ENCODE measurements around the gene RCE1. TPM values are rescaled to one million over a fixed set of nuclear protein-coding genes. Genes with fewer than 3 reads are reported as not detected.

Gene RCE1
- total RNA-seq, 2 donors from 2014 or later: 26.8 to 37.9 TPM

DNA sequence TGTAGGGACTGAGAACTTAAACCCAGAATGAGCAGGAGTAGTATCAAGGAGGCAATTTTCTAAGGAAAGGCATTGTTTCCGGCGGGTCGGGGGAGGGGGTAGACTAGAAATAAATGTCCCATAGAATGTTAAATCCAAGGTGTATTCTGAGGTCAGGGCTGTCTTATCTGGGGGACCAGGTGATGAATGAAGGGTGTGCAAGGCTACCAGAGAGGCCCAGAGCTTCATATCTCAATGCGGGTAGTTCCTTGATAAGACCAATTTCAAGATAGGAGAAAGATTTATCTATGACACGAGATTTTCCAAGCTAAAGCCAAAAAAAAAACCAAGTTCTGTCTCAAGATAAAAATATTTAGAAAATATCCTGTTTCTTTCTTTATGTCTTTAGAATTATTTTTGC lies 8.3 kb upstream of the RCE1 start:
- Mint-ChIP-seq H3K36me3 (no peaks in the 10 kb centered on the region), H3K9me3 (no peaks in the 10 kb centered on the region), H3K4me1 (ENCODE audit: low read depth in 2 of 2) (peaks cover 8 to 9% of the 10 kb centered on the region in 2 donors), H3K4me3 (no peak overlapping the region), H3K27ac (no peak overlapping the region), H3K27me3 (no peaks in the 10 kb centered on the region)
- DNase-seq (ENCODE audit: low spot score) (no peak), ATAC-seq (no peak)

DNA sequence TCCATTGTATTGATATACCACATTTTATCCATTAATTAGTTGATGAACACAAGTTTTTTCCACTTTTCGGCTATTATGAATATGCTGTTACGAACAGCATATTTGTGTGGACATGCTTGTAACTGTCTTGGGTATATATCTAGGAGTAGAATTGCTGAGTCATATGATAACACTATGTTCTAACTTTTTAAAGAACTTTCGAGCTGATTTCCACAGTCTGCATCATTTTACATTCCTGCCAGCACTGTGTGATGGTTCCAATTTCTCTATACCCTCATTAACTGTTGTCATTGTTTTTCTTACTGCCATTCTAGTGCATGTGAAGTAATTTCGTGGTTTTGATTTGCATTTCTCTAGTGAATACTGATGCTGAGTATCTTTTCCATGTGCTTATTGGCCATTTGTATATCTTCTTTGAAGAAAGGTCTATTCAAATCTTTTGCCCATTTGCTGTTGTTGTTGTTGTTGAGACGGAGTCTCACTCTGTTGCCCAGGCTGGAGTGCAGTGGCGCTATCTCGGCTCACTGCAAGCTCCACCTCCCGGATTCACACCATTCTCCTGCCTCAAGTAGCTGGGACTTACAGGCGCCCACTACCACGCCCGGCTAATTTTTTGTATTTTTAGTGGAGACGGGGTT lies 7.4 kb upstream of the RCE1 start:
- Mint-ChIP-seq H3K36me3 (no peaks in the 10 kb centered on the region), H3K27ac (no peak overlapping the region), H3K4me1 (ENCODE audit: low read depth in 2 of 2) (peaks cover 18% of the 10 kb centered on the region in 2 donors), H3K4me3 (no peak overlapping the region), H3K9me3 (no peaks in the 10 kb centered on the region), H3K27me3 (no peaks in the 10 kb centered on the region)
- ATAC-seq (no peak), DNase-seq (ENCODE audit: low spot score) (no peak)

DNA sequence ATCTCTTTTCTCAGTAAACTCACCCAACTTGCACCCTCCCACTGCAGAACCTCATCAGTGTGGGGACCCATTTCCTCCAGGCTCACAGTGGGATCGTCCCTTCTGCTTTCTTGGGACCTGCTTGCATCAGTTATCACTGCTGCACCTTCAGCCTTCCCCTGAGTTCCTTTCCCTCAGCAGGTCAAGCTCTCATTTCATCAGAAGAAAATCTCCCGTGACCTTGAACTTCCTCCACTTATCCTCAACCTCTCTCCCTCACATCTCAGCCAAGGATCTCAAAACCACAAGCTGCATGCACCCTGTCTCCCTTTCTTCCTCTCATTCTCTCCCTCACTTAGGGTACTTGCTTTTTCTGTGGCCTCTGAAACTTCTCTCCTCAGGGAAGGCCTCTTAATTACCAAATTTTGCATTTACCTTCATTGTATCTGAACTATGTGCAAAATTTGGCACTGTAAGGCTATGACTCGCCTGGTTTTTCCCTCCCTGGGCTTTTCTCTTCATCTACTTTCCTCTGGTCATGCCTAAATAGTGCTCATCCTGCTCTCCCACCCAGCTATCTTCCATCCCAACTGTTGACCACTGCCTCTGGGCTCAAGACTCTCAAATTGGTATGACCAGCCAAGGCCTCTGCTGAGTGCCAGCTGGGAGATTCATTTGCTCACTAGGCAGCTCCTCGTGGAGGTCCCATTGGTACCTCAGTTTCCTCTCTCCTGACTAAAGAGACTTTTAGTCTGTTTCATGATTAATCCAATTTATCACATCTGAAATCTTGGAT lies 2.7 kb upstream of the RCE1 start:
- Mint-ChIP-seq H3K27me3 (no peaks in the 10 kb centered on the region), H3K27ac (peak overlapping the region; percentile 95 to 97), H3K9me3 (no peaks in the 10 kb centered on the region), H3K4me3 (peak overlapping the region; percentile 5), H3K36me3 (no peaks in the 10 kb centered on the region), H3K4me1 (ENCODE audit: low read depth in 2 of 2) (peaks cover 36% of the 10 kb centered on the region in 2 donors)
- DNase-seq (ENCODE audit: low spot score) (no peak), ATAC-seq (no peak)

DNA sequence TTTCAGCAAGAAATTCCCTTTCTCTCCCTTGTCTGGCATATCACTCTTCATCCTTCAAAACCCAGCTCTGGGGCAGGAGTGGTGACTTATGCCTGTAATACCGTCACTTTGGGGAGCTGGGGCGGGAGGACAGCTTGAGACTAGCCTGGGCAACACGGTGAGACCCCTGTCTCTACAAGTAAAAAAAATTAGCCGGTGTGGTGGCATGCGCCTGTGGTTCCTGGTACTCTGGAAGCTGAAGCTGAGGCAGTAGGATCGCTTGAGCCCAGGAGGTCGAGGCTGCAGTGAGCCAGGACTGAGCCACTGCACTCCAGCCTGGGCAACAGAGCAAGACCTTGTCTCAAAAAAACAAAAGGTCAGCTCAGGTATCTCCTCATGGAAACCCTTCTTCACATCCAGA lies 1.4 kb upstream of the RCE1 start:
- H3K4me1 Mint-ChIP-seq (ENCODE audit: low read depth in 2 of 2): peaks cover 36% of the 10 kb centered on the region in 2 donors
- no peak for ATAC-seq
- no peaks in the 10 kb centered on the region for H3K36me3 Mint-ChIP-seq
- no peaks in the 10 kb centered on the region for H3K9me3 Mint-ChIP-seq
- H3K27me3 Mint-ChIP-seq: no peaks in the 10 kb centered on the region
- peak overlapping the region; percentile 90 for H3K4me3 Mint-ChIP-seq
- no peak for DNase-seq (ENCODE audit: low spot score)
- H3K27ac Mint-ChIP-seq: peak overlapping the region; percentile 95 to 97

DNA sequence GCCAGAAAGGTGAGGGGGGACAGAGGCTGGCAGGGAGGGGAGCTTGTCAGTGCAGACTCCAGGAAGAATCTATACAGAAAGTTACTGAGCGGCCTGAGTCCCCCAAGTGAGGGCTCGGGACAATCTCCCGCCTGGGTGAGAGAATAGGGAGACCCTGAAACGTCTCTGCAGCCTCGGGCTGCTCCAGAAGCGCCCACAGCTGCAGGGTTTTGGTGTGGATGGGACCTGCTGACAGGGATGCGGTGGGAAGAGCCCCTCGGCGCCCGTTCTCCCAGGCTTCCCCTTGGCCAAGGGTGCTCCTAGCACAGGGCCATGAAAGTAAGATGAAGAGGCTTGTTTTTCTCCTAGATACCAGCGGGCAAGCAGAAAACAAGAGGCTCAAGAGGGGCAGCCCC lies 743 bp upstream of the RCE1 start:
- H3K4me1 Mint-ChIP-seq (ENCODE audit: low read depth in 2 of 2): peaks cover 36% of the 10 kb centered on the region in 2 donors
- peak overlapping the region; percentile 95 to 97 for H3K27ac Mint-ChIP-seq
- H3K4me3 Mint-ChIP-seq: peak overlapping the region; percentile 90
- no peaks in the 10 kb centered on the region for H3K9me3 Mint-ChIP-seq
- H3K27me3 Mint-ChIP-seq: no peaks in the 10 kb centered on the region
- DNase-seq (ENCODE audit: low spot score) (no peak), ATAC-seq (no peak)
- H3K36me3 Mint-ChIP-seq: no peaks in the 10 kb centered on the region

DNA sequence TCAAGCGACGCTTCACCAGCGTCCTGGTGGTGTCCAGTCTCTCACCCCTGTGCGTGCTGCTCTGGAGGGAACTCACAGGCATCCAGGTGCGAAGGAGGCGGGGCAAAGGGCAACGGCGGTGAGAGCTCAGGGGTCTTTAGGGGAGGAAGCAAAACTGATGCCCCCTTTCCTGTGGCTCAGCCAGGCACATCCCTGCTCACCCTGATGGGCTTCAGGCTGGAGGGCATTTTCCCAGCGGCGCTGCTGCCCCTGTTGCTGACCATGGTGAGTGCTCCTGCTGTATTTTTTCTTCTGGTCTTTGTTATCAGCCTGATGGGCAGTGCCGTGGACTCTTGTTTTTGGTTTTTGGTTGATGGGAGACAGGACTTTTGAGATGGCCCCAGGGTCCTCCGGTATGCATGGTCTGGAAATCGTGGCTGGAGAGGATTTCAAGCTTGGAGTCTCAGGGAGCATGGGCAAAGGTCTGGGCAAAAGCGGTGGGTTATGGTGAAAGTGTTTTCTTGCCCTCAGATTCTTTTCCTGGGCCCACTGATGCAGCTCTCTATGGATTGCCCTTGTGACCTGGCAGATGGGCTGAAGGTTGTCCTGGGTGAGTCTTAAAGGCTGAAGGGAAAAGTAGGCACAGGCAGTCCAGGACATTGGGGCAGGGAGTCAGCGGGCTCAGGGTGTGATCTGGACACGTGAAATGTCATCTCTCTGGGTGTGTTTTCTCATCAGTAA lies 695 bp downstream of the RCE1 start:
- ATAC-seq (no peak), DNase-seq (ENCODE audit: low spot score) (no peak)
- H3K4me1 Mint-ChIP-seq (ENCODE audit: low read depth in 2 of 2): peaks cover 35% of the 10 kb centered on the region in 2 donors
- H3K9me3 Mint-ChIP-seq: no peaks in the 10 kb centered on the region
- peak overlapping the region; percentile 95 to 97 for H3K27ac Mint-ChIP-seq
- H3K27me3 Mint-ChIP-seq: no peaks in the 10 kb centered on the region
- no peaks in the 10 kb centered on the region for H3K36me3 Mint-ChIP-seq
- peak overlapping the region; percentile 90 for H3K4me3 Mint-ChIP-seq

DNA sequence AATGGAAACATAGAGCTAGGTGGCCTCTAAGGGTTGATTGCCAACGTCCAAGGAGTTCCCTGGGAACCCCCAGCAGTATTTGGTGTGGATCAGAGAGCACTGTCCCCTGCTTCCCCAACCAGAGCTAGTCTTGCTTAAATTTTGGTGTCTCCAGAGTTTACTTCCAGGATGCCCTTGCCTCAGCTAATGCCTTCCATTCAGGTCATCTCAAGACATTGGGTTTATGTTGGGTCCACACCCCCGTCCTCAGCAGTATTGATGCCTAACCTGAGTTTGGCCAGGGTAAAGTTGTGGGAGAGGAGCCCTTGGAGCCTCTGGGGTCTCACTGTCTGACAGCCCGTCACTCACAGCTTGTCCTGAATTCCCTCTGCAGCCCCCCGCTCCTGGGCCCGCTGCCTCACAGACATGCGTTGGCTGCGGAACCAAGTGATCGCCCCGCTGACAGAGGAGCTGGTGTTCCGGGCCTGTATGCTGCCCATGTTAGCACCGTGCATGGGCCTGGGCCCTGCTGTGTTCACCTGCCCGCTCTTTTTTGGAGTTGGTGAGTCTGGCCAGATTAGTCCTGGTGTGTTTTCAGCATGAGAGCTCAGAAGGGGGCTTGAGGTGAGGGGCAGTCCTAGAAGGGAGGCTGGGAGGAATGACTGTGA lies 1.4 kb downstream of the RCE1 start:
- no peak for DNase-seq (ENCODE audit: low spot score)
- peaks cover 32% of the 10 kb centered on the region in 2 donors for H3K4me1 Mint-ChIP-seq (ENCODE audit: low read depth in 2 of 2)

DNA sequence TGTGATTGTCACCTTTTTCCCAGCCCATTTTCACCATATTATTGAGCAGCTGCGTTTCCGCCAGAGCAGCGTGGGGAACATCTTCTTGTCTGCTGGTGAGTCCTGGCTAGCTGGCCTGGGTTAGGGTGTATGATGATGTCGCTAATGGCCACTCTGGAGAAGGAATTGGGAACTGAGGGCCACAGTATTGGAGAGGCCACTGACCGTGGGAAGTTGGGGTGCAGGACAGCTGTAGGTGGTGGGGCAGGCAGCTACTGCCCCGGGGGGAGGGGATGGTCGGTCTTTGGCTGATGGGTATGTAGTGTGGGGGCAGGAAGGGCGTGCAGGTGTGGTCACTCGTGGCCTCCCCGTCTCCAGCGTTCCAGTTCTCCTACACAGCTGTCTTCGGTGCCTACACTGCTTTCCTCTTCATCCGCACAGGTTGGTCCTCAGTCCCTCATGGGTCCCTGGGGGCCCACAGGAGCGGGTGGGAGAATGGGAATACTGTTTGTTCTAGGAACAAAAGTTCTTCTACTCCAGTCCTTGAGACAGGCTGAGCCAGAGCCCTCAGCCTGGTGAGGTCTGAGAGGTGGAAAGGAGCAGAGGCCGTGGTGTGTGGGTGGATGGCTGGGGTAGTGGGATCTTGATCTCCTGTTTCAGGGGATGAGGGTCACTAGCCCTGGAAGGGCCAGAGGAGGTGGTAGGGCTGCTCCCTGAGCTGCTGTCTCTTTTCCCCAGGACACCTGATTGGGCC lies 2.1 kb downstream of the RCE1 start:
- no peak for DNase-seq (ENCODE audit: low spot score)
- Mint-ChIP-seq H3K27me3 (no peaks in the 10 kb centered on the region), H3K9me3 (no peaks in the 10 kb centered on the region), H3K4me1 (ENCODE audit: low read depth in 2 of 2) (peaks cover 28 to 29% of the 10 kb centered on the region in 2 donors), H3K36me3 (no peaks in the 10 kb centered on the region), H3K27ac (no peak overlapping the region), H3K4me3 (peak overlapping the region; percentile 32)
- ATAC-seq: no peak

More for the DNA sequence above, 1.4 kb downstream of the RCE1 start:
- no peak for ATAC-seq
- Mint-ChIP-seq H3K36me3 (no peaks in the 10 kb centered on the region), H3K27ac (peak overlapping the region; percentile 95 to 97), H3K4me3 (peak overlapping the region; percentile 90), H3K9me3 (no peaks in the 10 kb centered on the region), H3K27me3 (no peaks in the 10 kb centered on the region)

DNA sequence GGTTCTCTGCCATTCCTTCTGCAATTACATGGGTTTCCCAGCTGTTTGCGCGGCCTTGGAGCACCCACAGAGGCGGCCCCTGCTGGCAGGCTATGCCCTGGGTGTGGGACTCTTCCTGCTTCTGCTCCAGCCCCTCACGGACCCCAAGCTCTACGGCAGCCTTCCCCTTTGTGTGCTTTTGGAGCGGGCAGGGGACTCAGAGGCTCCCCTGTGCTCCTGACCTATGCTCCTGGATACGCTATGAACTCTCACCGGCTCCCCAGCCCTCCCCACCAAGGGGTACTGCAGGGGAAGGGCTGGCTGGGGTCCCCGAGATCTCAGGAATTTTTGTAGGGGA lies 2.6 kb downstream of the RCE1 start:
- no peak for ATAC-seq
- H3K27ac Mint-ChIP-seq: no peak overlapping the region
- no peak overlapping the region for H3K4me3 Mint-ChIP-seq
- H3K27me3 Mint-ChIP-seq: no peaks in the 10 kb centered on the region
- H3K36me3 Mint-ChIP-seq: no peaks in the 10 kb centered on the region
- no peak for DNase-seq (ENCODE audit: low spot score)
- no peaks in the 10 kb centered on the region for H3K9me3 Mint-ChIP-seq
- peaks cover 26 to 27% of the 10 kb centered on the region in 2 donors for H3K4me1 Mint-ChIP-seq (ENCODE audit: low read depth in 2 of 2)

DNA sequence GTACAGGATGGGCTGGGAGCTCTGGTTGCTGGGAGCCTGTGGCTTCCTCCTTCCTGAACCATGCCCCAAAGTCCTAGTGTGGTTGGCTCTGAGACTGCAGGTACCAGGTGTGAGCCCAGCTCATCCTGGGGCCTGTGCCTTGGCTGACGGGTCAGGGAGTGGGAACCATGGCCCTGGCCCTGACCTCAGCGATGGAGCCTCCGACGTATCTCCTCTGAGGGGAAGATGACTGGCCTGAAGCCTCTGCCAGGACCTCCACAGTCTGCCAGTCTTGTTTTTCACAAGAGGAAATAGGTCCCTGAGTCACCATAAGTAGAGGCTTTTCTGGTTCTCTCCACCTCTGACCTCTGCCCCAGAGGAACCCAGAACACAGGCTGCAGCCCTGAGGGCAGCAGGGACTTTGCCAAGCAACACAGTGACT lies 3.4 kb downstream of the RCE1 start:
- no peaks in the 10 kb centered on the region for H3K36me3 Mint-ChIP-seq
- H3K9me3 Mint-ChIP-seq: no peaks in the 10 kb centered on the region
- ATAC-seq (no peak), DNase-seq (ENCODE audit: low spot score) (no peak)
- peaks cover 21% of the 10 kb centered on the region in 2 donors for H3K4me1 Mint-ChIP-seq (ENCODE audit: low read depth in 2 of 2)
- no peak overlapping the region for H3K4me3 Mint-ChIP-seq
- no peaks in the 10 kb centered on the region for H3K27me3 Mint-ChIP-seq
- H3K27ac Mint-ChIP-seq: no peak overlapping the region

DNA sequence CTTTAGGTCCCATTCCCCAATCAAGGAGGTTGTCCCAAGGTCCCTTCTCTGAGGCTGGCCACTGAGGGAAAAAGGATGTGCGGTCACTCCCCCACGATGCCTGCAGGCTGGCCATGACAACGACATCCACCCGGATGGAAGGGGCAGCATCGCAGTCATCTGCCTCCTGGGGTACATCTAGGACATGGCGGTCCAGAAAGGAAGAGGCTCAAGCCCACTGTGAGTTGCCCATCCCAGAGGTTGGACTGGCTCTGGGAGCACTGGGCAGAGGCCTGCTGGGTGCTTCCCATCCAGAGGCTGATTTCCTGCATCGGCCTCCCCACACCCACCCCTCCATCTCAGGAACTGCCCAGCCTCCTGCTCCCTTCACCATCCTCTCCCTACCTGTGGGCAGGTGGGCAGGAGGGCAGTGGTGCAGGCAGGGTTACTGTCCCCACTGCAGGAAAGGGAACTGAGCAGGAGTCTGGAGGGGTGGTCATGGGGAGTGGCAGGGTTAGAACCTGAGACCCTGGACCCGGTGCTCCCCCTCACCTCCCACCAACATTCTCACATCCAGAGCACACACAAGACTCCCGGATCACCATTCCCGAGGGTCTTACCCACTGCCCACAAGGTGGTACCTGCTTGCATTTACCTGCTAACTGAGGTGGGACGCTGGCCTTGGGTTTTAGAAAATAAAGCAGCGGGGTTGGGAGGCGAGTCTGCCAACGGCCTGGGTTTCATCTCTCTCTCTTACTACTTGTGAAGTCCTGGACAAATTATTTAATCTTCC lies 4.4 kb downstream of the RCE1 start:
- no peak for ATAC-seq
- DNase-seq (ENCODE audit: low spot score): no peak
- no peaks in the 10 kb centered on the region for H3K36me3 Mint-ChIP-seq
- no peak overlapping the region for H3K27ac Mint-ChIP-seq
- H3K27me3 Mint-ChIP-seq: no peaks in the 10 kb centered on the region
- H3K4me3 Mint-ChIP-seq: no peak overlapping the region
- no peaks in the 10 kb centered on the region for H3K9me3 Mint-ChIP-seq
- H3K4me1 Mint-ChIP-seq (ENCODE audit: low read depth in 2 of 2): peaks cover 17 to 18% of the 10 kb centered on the region in 2 donors

DNA sequence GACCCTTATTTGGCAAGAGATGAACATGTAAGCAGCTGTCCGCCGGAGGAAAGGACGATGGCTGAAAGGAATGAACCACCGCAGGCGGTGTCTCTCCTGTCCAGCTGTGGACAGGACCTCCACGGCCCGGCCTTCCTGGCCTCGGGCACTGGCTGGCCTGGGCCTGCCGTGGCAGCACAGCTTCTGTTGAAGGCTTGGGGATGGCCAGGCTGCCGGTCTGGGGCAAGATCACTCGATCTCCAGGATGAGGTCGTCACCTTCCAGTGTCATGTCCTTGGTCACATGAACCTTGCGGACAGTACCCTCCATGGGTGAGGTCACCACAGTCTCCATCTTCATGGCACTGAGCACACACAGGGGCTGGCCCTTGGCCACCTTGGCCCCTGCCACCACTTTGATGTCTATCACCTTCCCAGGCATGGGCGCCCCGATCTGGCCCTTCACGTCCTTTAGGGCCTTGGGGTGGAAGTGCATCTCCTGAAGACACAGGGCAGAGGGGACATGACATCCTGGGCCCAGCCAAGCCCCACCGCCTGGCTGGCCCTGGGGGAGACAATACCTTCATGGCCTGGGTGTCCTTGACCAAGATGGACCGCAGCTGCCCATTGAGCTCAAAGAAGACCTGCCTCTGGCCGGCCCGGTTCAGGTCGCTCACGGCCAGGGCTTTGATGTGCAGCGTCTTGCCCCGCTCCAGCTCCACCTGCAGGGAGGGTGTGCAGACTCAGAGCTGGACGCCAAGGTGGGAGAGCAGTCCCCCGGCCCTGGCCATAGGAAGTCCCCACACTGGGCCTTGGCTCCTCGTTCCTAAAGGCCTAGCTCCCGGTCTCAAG lies 5.6 kb downstream of the RCE1 start:
- Mint-ChIP-seq H3K36me3 (no peaks in the 10 kb centered on the region), H3K4me3 (no peak overlapping the region), H3K4me1 (ENCODE audit: low read depth in 2 of 2) (peaks cover 14 to 17% of the 10 kb centered on the region in 2 donors), H3K27ac (no peak overlapping the region), H3K9me3 (no peaks in the 10 kb centered on the region), H3K27me3 (no peaks in the 10 kb centered on the region)
- ATAC-seq (no peak), DNase-seq (ENCODE audit: low spot score) (no peak)
